LHCN-M2 (cell line): ENCODE data around the gene C19orf33. TPM values are rescaled to one million over a fixed set of nuclear protein-coding genes. Genes with fewer than 3 reads are reported as not detected.
"Not testable (repeated sequence)": the region's sequence is repeated elsewhere in the genome, so short reads cannot be mapped to it uniquely, and the experiment has no call there.

ENCODE experiments used
- DNase-seq: peaks from one replicate; pipeline ENCODE4 v3.0.0-alpha.2; 2012; ENCODE audit warnings: low read depth
- polyA plus RNA-seq: library from polyadenylated mRNA; unstranded; fragments of >200 nt; gene quantifications from one replicate; pipeline ENCODE4 v1.2.1, GENCODE V29; 2012; ENCODE audit warnings: missing spikeins
- total RNA-seq: library from RNA; depleted of rRNA; stranded (reverse); fragments of >200 nt; gene quantifications from 2 replicates; pipeline ENCODE4 v1.2.3, GENCODE V29; 2014; rRNA removed

The C19orf33 gene
- total RNA-seq: 2.1 TPM in 1 of 2 replicates, not detected in the other
- polyA plus RNA-seq: 9.0 TPM

- DNase-seq: no peak
Measured at GRCh38 chr19:38303517-38304351, at the start of gene C19orf33. Gene C19orf33, plus strand, starts transcription at chr19:38304251. Its CDS starts 11 bp downstream, at chr19:38304262.

GRCh38 chr19:38255383-38256014 lies 48.6 kb upstream of the C19orf33 start:
- no peak for DNase-seq

- not testable (repeated sequence) for DNase-seq
Measured at GRCh38 chr19:38261942-38262341, 42.1 kb upstream of the C19orf33 start.

GRCh38 chr19:38262585-38263268 lies 41.3 kb upstream of the C19orf33 start:
- DNase-seq: no peak

GRCh38 chr19:38263689-38264485 lies 40.2 kb upstream of the C19orf33 start:
- DNase-seq: no peak

- no peak for DNase-seq
Measured at GRCh38 chr19:38264486-38265212, 39.4 kb upstream of the C19orf33 start, which contains the start of gene SPINT2. Gene SPINT2, plus strand, starts transcription at chr19:38264573. Its CDS starts 320 bp downstream, at chr19:38264893.

- DNase-seq: no peak
Measured at GRCh38 chr19:38265213-38265861, 38.7 kb upstream of the C19orf33 start.

GRCh38 chr19:38265921-38266429 lies 38.1 kb upstream of the C19orf33 start:
- no peak for DNase-seq

- DNase-seq: peak; percentile 26
Measured at GRCh38 chr19:38266981-38267597, 37.0 kb upstream of the C19orf33 start.

GRCh38 chr19:38267761-38268483 lies 36.1 kb upstream of the C19orf33 start:
- no peak for DNase-seq

GRCh38 chr19:38268539-38268938 lies 35.5 kb upstream of the C19orf33 start:
- no peak for DNase-seq

GRCh38 chr19:38270587-38271167 lies 33.4 kb upstream of the C19orf33 start:
- peak; percentile 26 for DNase-seq

- no peak for DNase-seq
Measured at GRCh38 chr19:38273499-38273898, 30.6 kb upstream of the C19orf33 start.

GRCh38 chr19:38274739-38275138 lies 29.3 kb upstream of the C19orf33 start:
- no peak for DNase-seq

- DNase-seq: no peak
Measured at GRCh38 chr19:38276942-38277517, 27.0 kb upstream of the C19orf33 start.

- DNase-seq: peak; percentile 42
Measured at GRCh38 chr19:38277549-38277948, 26.5 kb upstream of the C19orf33 start.

GRCh38 chr19:38277969-38278680 lies 25.9 kb upstream of the C19orf33 start:
- DNase-seq: peak; percentile 52
